HL-60/S4 (cell line): ENCODE measurements around the gene GAPVD1.

ENCODE experiments used
- in situ Hi-C: fragments of 300-500 bp; cut with MboI; formaldehyde crosslinking; loops from 2 replicates; pipeline ENCODE4 v1.14.3; 2022; ENCODE audit warnings: low sequenced_read_pairs

The GAPVD1 gene

DNA sequence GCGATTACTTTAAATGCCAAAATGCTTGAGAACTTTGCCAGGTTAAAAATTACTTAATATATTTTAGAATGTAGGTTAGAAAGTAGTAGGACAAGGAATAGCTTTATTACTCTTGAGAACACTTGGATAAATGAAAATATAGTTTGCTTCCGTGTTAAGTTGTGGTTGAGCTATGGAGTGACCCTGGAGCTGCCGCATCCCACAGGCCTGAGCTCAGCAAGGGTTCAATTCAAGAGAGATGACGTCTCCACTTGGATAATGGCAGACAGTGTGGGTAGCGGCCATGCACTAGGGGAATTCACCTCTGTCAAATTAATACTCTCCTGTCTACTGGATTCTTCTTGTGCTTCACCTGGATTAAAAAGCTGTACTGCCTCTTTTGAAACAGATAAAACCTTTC lies 105.0 kb downstream of the GAPVD1 start:
- in situ Hi-C loops = no loop called here

GRCh38 chr9:125370786-125371185 lies 109.2 kb downstream of the GAPVD1 start:
- in situ Hi-C loops = loop anchor here (10.0 kb wide), 1 partner anchor 596 kb away; the partner anchor contains the start of genes NR6A1 and OLFML2A

DNA sequence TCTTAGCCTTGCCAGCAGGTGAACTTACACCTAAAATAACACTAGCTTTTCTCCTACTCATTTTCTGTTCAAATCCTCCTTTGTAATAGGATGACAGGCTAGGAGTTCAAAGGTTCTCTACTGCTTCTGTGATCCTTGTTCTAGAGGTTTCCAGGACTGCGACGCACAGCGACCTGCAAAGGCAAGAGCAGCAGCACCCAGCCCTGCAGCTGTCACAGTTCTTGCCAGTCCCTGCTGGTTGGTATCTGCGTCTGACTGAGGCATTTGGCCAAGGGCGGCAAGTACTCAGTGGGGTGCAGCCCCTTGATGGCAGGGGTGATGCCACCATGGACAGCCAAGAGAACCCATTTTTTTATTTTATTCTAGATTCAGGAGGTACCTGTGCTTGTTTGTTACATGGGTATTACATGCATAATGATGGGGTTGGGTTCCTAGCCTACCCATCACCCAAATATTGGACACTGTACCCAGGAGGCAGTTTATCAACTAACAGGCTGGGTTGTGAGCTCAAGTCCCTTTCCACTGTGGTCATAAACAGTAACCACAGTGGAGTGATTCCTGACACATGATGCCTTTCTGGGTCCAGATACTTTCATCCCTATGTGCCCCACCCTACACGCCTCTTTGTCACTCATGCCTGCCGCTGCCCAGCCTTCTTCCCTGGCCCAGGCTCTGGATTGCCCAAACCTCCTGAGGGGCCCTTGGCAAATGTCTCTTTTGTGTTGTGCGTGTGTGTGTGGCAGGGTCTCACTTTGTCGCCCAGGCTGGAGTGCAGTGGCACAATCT lies 111.0 kb downstream of the GAPVD1 start:
- in situ Hi-C loops = loop anchor here (10.0 kb wide), 1 partner anchor 598 kb away; the partner anchor contains the start of genes NR6A1 and OLFML2A

- in situ Hi-C loops = loop anchor here (10.0 kb wide), 1 partner anchor 600 kb away; the partner anchor contains the start of genes NR6A1 and OLFML2A
Measured at GRCh38 chr9:125374443-125375309, 113.0 kb downstream of the GAPVD1 start.

GRCh38 chr9:125375820-125376219 lies 114.2 kb downstream of the GAPVD1 start:
- in situ Hi-C loops = loop anchor here (10.0 kb wide), 1 partner anchor 601 kb away; the partner anchor contains the start of genes NR6A1 and OLFML2A

DNA sequence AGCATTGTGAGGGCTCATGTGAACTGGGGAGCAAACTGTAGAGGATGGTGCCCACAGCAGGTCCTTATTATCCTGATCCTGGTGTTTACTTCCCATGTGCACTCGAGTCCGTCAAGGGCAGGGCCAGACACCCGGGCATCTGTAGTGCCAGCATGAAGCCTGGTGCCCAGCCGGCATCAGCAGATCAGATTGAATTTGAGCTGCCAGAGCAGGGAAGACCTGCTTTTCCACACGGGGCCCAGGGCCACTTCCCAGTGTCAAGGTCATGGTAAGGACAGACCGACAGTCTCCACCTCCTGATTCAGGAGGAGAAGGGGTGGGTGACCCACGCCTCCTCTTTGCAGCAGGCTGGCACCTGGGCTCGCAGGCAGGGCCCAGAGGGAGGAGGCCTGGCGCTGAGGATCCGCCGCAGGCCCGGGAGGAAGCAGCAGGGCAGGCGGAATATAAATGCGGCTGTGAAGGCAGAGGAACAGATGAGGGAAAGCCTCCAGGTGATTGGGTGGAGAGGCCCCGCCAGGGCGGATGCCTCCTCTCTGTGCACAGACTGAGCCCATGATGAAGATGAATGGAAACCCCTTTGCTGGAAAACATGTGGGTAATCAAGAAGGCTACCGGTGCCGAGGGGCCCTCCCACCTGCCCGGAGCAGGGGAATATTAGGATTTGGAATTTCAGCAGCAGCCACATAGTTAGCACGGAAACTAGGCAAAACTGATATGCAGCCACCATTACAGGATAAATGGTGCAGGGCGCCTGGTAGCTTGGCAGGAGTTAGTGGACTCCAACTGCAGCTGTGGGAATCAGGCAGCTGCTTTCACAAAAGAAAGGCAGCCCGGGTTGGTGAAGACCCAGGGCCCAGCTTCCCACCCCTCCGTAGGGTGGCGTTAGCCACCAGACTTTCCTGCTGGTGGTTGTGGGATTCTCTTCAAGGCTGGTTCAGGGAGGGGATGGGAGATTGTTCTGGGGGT lies 114.9 kb downstream of the GAPVD1 start:
- in situ Hi-C loops = loop anchor here (10.0 kb wide), 1 partner anchor 602 kb away; the partner anchor contains the start of genes NR6A1 and OLFML2A

DNA sequence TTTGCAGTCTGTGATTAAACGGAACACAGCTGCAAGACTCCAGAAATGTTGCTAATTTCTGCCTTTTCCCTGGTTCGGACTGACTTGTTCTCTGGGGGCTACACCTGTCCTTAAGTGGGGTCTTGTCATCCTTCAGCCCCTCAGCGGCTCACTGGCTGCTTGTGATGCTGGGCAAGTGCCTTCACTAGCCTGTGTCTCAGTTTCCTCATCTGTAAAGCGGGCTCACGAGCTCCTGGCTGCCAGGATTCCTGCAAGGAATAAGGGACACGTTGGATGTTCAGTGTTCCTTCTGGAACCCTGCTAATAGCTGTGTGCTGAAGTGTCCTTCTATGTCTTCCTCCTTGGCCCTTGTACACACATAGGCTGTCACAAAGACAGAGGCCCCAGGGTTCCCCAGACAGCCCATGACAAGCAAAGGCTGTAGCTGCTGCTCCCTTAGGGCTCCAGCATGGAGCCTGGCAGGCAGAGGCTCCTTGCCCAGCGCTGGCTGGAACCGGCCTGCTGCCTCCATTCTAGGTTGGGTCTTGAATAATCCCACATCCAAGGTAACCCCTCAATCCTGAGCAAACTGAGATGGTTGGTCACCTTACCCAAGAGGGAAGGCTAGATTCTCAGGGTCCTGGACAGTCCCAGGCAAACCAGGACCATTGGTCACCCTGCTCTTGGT lies 116.1 kb downstream of the GAPVD1 start:
- in situ Hi-C loops = loop anchor here (10.0 kb wide), 1 partner anchor 603 kb away; the partner anchor contains the start of genes NR6A1 and OLFML2A

GRCh38 chr9:125378778-125379177 lies 117.2 kb downstream of the GAPVD1 start:
- in situ Hi-C loops = loop anchor here (10.0 kb wide), 1 partner anchor 604 kb away; the partner anchor contains the start of genes NR6A1 and OLFML2A

- in situ Hi-C loops = loop anchor here (10.0 kb wide), 1 partner anchor 604 kb away; the partner anchor contains the start of genes NR6A1 and OLFML2A
Measured at GRCh38 chr9:125379208-125379607, 117.6 kb downstream of the GAPVD1 start.

GRCh38 chr9:125380406-125380805 lies 118.8 kb downstream of the GAPVD1 start:
- in situ Hi-C loops = no loop called here

DNA sequence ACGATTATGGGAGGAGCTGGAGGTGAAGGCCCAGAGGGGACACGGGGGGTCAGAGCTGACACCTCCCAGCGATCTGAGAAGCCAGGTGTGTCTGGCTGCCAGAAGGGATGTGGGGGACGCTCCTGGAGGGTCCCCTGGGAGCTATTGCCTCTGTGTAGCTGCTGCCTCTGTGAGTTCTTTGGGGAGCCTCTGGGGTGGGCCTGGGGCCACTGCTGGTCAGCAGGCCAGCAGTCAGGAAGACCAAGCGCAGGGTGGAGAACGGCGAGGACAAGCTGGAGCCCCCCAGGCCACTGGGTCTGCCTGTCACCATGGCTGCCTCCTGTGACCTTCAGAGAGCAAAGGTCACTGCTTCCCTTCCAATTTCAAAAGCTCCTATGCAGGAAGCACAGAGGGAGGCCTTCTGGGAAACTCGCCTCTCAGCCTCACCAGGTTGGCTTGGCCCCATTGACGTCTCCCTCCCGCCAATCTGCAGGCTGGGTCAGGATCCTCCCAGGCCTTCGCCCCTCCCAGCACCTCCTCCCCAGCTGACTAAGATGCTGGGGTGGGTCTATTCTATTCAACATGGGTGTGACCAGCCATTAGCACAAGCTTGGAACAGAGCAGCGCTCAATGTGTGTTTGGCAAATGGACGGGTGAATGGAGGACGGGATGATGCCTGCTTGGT lies 126.4 kb downstream of the GAPVD1 start:
- in situ Hi-C loops = no loop called here

- in situ Hi-C loops = no loop called here
Measured at GRCh38 chr9:125388978-125389377, 127.4 kb downstream of the GAPVD1 start.

DNA sequence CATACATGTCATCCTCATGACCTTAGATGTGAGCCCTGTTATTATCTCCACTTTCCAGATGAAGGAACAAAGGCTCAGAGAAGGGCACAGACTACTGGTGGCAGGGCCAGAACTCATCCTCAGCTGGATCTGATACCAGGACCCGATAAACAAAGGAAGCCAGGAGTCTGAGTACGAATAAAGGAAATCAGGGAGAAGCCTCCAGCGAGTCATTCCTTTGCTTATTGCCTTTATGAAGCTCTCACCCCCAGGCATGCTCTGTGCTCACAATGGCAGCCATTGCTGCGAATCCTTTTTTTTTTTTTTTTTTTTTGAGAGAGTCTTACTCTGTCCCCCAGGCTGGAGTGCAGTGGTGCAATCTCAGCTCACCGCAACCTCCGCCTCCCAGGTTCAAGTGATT lies 130.1 kb downstream of the GAPVD1 start:
- in situ Hi-C loops = no loop called here

GRCh38 chr9:125393426-125393825 lies 131.8 kb downstream of the GAPVD1 start:
- in situ Hi-C loops = no loop called here

DNA sequence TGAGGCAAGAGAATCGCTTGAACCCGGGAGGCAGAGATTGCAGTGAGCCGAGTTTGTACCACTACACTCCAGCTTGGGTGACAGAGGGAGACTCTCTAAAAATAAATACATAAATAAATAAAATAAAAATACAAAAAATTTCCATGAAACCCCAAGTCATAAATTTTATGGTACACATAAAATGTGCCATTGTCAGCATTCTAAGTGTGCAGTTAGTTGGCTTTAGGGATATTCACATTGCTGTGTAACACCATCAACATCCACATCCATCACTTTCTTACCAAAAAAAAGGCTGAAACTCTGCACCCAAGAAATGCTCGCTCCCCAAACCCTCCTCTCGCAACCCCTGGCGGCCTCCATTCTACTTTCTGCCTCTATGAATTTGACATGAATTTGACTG lies 135.2 kb downstream of the GAPVD1 start:
- in situ Hi-C loops = no loop called here

DNA sequence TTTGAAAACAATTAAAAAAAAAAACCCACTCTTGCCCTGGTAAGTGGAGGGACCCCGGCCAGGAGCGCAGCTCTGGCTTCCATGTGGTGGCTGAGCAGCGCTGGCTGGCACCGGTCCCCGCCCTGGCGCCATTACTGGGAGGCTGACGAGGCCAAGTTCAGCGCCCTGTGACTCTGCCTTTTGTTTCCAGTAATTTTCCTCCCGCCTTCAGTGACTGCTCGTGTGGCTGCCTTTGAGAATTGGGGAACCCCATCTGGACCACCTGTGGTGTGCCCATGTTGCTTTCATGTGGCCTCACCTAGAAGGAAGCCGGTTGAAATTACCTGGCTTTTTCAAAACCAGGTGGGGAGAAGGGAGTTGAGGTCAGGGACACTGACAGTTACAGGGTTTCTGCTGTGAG lies 136.1 kb downstream of the GAPVD1 start:
- in situ Hi-C loops = no loop called here

DNA sequence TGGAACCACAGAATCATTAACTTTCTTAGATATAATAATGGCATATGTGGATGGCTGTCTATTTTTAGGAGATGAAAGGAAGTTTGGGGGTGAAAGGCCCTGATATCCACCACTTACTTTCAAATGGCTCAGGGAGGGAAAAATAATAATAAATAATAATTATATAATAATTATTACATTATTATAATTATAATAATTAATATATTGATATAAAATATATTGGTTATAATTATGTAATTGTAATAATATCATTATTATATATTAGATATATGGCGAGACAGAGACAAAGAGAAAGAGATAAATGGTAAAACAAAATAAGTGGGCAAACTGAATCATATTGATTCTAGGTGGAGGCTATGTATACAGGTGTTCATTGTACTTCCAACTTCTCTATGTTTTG lies 136.6 kb downstream of the GAPVD1 start:
- in situ Hi-C loops = no loop called here

- in situ Hi-C loops = no loop called here
Measured at GRCh38 chr9:125399165-125399564, 137.5 kb downstream of the GAPVD1 start.

- in situ Hi-C loops = loop anchor here (25.0 kb wide), 3 partner anchors 213 to 1088 kb away; no protein-coding TSS in a partner anchor
Measured at GRCh38 chr9:125399666-125400065, 138.0 kb downstream of the GAPVD1 start.
